ENCODE measurements around the gene MISP.

Gene MISP

DNA sequence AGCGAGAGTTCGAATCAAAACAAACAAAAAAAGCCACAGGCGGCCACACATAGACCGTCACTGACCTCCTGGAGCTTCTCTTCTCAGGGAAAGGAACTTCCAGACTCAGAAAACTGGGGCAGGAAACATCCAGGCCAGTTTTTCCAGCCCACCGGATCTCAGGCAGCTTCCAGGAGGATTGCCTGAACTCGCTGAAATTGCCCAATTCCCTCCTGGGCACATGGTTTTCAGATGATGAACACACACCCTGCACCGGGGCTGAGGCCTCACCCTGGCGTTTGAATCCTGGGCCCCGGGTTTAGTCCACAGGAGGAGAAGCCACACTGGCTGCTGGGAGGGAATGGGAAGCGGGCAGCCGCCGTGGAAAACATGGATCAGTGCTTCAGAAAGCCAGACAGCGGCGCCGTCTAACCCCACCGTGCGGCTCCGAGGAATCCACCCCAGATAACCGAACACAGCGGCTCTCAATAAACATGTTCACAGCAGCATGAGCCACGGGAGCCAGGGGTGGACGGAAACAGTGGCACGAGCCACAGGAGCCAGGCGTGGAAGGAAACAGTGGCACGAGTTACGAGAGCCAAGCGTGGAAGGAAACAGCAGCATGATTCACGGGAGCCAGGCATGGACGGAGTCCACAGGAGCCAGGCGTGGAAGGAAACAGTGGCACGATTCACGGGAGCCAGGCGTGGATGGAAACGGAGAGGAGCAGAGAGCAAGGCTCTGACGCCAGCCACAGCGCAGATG lies 28.2 kb downstream of the MISP start:
- DNase-seq: no peak

DNA sequence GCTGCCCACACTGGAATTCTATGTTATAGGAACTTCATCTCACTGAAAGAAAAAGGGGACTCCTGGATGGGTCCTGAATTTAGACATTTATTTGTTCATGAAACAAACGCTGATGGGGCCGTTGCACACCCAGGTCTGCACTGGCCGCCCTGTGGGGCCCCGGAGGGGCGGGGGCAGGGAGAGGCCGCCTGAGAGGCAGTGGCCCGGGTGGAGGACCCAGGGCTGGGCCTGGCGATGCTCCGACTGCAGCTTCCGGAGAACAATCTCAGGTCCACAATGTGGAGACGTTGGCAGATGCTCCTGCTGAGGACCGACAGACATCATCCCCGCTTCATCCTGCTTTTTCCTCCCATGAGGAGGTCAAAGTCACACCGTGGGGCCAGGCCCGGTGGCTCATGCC lies 30.0 kb downstream of the MISP start:
- no peak for DNase-seq

DNA sequence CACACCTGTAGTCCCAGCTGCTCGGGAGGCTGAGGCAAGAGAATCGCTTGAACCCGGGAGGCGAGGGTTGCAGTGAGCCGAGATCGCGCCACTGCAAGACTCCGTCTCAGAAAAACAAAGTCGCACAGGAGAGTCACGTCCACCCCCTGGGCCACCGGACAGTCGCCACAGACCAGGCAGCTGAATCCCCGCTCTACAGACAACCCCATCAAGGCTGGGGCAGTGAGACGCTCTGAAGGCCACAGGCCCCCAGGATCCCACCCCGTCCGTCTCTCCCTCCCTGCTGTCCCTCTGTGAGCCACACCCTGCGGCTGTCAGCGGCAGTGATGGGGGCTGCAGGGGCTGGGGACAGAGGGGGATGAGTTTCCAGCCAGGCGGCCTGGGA lies 30.9 kb downstream of the MISP start:
- DNase-seq: no peak

DNA sequence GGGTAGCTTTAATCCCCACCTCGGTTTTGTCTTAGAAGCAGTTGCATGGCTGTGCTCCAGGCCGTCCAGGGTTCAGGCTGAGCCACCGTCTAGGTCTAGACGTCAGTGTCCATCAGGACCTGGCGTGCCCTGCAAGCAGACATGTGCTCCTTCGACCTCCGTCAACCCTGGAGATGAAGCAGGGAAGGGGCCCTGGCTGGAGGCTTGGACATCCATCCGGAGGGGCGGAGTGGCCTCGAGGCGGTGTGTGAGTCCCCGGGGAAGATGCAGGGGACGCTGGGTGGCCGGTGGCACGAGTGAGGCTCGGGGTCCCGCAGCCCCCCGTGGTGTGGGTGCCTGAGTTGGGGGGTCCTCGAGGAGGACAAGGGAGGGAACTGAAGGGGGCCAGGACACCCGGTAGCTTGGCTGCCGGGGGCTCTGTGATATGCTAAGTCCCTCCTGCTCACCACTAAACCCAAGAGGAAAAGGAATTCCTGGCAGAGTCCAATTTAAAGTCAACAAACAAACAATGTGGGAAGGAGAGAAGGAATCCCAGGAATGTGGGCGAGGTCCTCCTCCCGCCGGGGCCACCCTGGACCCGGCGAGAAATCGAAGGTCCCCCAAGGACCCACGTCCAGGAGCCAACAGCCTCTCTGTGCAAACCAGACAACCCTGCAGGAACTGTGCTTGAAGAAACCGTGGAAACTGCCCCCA lies 31.4 kb downstream of the MISP start:
- no peak for DNase-seq

DNA sequence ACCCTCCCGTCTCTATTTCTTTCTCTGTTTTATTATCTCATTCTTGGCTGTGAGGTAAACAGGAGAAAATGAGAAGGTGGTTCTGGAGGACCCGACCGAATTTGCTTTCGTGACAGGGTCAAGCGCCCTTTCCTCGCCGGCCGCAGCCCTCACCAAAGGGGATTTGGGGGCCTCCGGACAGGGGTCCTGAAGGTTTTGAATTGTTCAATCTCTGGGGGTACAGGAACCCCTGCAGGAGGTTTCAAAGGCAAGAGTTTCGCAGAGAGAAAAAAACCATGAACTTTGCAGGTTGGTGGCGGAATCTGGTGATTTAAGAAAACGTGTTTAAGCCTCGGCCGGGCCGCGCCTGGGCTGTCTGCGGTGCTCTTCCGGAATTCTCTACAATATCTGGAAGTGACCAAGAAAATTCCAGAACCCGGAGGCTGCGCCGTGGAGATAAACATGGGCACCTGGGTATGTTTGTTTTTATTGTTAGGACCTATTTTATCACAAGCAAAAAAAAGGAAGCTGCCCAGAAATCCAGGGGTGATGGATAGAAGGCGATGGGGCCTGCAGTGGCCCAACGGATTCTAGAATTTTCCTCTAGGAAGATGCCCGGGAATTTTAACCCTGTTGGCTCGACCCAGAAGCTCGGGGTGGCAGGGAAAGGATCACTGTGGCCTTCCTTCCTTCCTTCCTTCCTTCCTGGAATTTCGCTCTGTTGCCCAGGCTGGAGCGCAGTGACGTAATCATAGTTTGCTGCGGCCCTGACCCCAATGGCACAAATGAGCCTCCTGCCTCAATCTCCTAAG lies 32.2 kb downstream of the MISP start:
- DNase-seq: no peak

DNA sequence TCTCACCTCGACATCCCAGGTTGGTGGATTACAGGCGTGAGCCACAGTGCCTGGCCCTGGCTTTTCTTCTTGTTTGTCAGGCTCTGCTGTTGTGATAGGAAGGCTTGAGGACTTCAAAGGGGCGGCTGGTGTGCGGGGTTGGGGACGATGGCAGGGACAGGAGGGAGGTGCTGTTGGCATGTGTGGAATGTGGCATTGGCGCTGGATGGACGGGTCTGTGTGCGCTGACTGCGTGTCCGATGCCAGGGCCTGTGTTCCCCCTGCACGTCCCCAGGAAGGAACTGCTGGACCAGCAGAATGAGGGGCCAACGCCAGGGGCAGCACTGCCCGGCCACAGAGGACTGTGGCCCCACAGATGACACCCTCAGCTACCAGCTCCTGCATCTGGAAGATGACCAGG lies 33.6 kb downstream of the MISP start:
- no peak for DNase-seq

DNA sequence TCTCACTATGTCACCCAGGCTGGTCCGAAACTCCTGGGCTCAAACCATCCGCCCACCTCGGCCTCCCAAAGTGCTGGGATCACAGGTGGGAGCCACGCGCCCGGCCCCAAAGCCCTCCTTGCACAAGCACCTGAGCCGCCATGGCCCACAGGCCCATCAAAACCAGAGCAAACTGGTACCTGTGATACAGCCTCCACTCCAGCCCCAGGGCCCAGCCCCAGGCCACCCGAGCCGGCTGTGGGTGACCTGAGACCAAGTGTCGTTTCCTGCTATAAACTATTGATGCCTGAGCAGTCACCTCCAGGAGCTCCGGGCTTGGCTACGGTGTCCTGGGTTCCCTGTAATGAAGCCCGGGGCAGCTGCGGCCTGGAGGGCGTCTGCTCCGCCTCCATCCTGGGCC lies 36.6 kb downstream of the MISP start:
- no peak for DNase-seq

DNA sequence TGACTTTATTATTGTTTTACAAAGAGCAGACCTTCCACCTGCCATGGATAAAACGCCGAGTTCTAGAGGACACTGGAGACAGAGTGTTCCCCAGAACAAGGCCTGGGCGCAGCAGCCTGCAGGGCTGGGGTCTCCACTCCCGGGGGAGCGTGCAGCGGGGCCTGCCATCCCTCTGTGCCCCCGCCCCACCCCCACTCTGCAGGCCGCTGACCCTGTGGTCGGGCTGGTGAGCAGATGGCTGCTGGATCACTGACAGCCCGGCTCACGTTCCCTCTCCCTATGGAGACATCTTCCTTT lies 37.7 kb downstream of the MISP start:
- no peak for DNase-seq

DNA sequence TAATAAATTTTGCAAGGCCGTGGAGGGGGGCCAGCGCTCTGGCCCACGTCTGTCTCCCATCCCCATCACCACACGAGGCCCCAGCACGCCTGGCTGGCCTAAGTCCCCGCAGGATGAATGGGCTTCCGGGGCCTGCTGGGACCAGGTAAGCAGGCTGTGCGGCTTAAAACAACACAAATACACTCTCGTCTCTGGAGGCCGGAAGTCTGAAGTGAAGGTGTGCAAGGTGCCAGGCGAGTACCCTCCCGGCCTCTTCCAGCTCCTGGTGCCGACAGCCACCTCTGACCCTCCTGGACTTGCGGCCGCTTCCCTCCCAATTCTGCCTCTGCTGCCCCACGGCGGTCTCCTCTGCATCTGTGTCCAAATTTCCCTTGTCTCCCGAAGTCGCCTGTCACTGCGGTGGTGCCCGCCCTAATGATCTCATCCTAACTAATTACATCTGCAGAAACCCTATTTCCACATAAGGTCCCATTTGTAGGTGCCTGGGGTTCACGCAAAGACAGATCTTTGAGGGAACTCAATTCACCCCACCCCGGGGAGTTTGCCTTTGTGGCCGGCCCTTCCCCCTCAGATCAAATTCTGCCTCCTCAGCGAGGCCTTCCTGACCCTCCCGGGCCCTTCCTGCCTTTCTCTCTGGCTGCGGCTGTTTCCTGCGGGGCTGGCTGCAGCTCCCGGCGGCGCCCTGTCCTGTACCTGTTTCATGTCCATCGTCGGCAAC lies 38.2 kb downstream of the MISP start:
- peak; percentile 77 for DNase-seq

DNA sequence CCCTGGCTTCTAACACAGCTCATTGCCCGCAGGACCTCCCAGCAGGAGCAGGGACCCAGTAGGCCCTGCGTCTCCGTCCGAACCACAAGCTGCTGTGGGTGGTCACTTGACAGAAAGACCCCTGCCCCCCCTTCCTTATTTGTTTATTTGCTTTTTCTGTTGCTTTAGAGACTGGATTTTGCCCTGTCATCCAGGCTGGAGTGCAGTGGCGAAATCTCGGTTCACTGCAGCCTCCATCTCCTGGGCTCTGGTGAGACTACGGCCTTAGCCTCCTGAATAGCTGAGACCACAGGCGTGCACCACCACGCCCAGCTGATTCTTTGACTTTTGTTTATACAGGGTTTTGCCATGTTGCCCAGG lies 38.8 kb downstream of the MISP start:
- peak; percentile 44 for DNase-seq

DNA sequence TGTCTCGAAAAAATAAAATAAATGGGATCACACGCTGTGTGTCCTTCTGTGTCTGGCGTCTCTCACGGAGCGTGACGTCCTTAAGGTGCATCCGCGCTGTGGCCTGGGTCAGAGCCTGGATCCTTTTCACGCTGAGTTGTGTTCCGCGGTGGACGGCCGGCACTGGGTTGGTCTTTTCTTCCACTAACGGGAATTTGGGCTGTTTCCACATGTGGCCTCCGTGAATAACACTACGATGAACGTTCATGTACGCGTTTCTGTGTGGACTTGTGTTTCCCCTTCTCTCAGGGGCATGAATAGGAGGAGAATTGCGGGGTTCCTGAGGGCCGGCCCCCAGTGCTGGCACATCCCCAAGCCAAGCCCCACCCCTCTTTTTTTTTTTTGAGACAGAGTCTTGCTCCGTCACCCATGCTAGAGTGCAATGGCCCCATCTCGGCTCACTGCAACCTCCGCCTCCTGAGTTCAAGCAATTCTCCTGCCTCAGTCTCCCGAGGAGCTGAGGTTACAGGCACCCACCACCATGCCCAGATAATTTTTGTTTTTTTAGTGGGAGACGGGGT lies 40.2 kb downstream of the MISP start:
- peak; percentile 58 for DNase-seq

DNA sequence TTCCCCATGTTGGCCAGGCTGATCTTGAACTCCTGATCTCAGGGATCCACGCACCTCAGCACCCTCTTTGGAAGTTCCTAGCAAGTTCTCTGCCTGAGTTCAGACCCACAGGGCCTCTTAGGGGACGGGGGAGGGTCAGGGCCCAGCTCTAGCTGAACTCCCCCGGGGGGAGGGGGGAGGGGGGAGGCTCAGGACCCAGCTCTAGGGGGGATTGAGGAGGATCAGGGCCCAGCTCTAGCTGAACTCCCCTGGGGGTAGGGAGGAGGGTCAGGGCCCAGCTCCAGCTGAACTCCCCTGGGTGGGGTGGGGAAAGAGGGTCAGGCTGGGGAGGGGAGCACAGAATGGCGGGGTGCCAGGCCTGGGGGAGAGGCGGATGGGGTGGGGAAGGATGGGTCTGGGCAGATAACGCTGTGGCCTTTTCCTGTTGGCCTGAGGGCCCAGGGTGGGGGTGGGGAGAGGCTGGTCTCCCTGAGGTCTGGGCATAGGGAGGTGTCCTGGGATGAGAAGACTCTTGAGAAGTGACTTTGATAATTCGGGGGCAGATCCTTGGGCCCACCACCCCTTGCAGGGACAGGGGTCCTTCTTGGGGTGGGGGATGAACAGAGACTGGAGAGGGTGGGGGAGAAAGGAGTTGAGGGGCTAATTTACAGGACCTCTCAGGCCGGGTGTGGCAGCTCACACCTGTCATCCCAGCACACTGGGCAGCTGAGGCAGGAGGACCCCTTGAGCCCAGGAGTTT lies 40.8 kb downstream of the MISP start:
- peak; percentile 92 for DNase-seq

DNA sequence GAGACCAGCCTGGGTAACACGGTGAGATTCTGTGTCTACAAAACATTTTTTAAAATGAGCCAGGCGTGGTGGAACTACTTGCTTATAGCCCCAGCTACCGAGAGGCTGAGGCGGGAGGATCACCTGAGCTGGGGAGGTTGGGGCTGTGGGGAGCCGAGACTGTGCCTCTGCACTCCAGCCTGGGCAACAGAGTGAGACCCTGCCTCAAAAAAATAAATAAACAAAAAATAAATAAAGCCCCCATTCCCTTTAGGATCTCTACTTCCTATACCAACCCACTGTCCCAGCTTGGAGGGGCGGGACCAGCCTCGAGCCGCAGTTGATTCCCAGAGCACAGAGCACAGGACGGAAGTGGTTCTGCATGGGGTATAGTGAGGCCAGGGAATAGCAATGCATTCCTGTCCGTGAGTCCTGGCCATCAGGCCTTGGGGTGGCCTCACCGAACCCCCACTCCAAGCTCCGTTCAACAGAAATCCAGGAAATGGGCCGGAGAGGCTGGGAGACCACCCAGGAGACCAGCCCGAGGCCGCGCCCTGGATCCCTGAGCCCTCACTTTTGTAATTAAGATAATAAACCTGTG lies 41.5 kb downstream of the MISP start:
- DNase-seq: peak; percentile 62

DNA sequence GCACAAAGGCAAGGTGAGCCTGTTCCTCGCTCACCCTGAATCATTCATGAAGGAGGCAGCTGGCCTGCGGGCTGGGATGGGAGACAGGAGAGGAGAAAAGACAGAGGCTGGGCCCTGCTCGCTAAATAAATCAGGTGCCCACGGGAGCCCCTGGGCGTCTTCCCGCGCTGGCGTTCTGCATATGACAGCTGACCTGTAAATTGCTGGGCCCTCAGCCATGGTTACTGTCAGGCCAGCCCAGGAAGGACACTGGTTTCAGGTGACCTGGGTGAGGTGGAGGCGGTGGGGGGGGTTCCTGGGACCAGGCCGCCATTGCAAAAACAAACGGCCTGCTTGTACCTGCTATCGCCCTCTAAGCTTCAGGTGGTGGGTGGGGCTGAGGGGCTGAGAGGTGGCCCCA lies 42.9 kb downstream of the MISP start:
- DNase-seq: no peak

DNA sequence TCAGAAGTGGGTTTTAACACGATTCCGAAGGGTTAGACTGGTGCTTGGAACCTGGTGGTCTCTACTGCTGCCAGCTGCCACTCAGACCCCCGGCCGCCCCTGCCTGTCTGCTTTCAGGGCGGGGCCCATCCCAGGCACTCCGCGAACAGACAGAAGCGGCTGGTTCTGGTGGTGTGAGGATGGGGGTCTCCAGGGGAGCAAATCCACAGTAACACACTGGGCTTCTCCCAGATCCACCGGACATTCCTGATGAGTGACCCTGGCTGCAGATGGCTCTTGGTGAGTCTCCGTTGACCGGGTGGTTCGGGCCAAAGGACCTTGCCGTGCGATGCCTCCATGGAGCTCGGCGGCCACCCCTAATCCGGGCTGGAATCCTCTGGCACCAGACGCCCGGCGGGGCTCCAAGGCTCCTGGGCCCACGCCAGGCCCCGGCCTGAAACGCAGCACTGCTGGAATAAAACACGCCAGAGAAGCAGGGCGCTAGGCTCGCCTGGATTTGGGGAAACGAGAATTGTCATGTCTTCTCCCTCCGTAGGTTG lies 44.2 kb downstream of the MISP start:
- no peak for DNase-seq

DNA sequence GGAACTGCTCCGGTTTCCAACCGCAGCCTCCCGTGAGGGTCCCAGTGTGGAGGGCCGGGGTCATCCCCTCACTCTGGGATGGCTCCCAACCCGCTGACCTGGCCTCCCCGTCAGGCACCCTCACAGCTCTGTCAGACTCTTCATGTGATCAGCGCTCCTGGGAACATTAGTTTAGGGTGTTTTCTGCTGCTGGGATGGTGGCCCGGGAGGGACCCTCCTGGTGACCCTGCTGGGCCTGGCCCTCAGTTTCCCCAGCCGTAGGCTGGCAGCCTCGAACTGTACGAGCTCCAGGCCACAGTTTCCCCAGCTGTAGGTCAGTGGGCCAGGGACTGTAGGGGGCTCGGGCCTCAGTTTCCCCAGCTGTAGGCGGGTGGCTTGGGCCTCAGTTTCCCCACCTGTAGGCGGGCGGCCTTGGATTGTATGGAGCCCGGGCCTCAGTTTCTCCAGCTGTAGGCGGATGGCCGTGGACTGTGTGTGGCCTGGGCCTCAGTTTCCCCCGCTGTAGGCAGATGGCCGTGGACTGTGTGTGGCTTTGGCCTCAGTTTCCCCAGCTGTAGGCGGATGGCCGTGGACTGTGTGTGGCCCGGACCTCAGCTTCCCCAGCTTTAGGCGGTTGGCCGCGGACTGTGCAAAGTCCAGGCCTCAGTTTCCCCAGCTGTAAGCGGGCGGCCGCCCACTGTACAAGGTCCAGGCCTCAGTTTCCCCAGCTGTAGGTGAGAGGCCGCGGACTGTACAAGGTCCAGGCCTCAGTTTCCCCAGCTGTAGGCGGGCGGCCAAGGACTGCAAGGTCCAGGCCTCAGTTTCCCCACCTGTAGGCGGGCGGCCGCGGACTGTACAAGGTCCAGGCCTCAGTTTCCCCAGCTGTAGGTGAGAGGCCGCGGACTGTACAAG lies 45.0 kb downstream of the MISP start:
- DNase-seq: no peak

DNA sequence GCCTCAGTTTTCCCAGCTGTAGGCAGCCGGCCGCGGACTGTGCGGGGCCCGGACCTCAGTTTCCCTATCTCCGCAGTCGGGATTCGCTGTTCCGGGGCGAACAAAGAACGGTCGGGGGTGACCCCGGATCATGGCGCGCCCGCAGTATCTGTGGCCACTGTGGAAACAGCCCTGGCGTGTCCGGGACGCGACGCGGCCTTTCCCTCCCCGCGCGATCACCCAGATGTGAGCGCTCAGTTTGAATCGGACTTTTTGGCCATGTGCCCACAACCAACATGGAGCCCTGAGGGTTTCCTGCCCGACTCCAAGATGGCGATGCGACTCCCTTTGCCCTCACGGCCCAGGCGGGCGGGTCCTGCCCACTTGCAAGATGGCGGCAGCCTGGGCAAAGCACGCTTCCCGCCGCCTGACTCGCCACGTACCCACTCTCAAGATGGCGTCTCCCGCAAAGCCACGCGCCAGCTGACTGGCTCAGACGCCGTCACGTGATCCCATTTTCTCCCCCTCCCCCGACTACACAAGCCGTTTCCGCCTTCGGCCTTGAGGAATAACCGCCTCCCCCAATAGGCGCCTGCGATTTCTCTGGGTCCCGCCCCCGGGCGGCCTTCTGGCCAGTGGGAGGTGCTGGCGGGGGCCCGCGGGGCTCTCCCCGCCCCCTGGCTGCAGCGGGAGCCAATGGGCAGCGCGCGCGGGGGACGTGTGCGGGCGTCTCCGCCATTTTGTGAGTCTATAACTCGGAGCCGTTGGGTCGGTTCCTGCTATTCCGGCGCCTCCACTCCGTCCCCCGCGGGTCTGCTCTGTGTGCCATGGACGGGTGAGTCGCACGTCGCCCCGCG lies 46.0 kb downstream of the MISP start, which contains the start of gene PTBP1:
PTBP1 (plus strand) TSS at position 761 of the 836 bp plus-strand sequence; CDS start at position 807, 46 bp downstream.
- DNase-seq: peak; percentile 100

DNA sequence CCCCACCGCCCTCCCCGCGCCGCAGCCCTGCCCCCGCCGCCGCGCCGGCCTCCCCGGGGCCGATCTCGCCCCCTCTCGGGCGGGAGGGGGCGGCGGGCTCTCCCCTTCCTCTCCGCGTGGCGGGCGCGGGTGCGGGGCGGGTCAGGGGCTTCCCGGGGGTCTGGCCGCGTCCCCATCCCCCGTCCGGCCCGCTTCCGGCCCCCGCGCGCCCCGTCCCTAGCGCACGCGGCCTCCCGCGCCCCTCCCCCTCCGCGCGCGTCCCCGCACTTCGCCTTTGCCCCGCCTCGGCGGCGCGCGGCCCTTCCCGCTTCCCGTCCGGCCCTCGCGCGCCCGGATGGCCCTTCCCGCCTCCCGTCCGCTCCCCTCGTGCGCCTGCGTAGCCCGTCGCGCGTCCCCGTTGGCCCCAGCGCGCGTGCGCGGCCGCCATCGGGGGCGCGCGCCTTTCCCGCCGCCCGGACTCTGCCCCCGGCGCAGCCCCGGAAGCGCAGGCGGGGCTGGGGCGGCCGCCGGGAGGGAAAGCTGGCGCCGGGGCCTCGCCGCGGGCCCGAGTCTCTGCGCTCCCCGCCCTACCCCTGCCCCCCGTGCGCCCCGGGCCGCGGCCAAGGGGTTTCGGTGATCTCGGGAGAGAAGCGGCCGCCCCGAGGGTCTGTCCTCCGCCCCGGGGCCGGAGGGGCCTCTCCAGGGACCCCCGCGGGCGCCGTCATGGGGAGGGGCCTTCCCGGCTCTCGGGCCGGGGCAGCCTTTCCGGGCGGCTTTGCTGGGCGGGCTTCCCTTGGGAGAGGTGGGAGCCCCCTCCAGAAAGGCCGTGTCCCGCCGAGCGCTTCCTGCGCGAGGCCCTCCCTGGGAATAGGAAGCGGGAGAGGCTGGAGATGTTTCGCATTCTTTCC lies 46.9 kb downstream of the MISP start:
- peak; percentile 96 for DNase-seq
